CD4-positive, alpha-beta T cell treated with Interleukin-15 for 4 hours (primary cell): Measurements from ENCODE around the gene RGS10.
A peak's percentile ranks its signal among the peaks of the same experiment; 100 is the strongest.
"Not testable (repeated sequence)": the region's sequence is repeated elsewhere in the genome, so short reads cannot be mapped to it uniquely, and the experiment has no call there.

Experiments
- DNase-seq: peaks from one replicate; pipeline ENCODE4 v3.0.0-alpha.2; 2020; ENCODE audit warnings: low spot score

RGS10 gene

GRCh38 chr10:119468542-119469324 is 73.8 kb downstream of the RGS10 start:
- no peak for DNase-seq

- DNase-seq, result peak; percentile 46
These were observed 75.9 kb downstream of the RGS10 start for GRCh38 chr10:119466655-119467054.

GRCh38 chr10:119466076-119466475 is 76.4 kb downstream of the RGS10 start:
- DNase-seq, result no peak

- DNase-seq, result no peak
These were observed 77.4 kb downstream of the RGS10 start for GRCh38 chr10:119465085-119465484.

- not testable (repeated sequence) for DNase-seq
These were observed 79.3 kb downstream of the RGS10 start for GRCh38 chr10:119463195-119463594.

- no peak for DNase-seq
These were observed 79.7 kb downstream of the RGS10 start for GRCh38 chr10:119462773-119463172.

- no peak for DNase-seq
These were observed 80.6 kb downstream of the RGS10 start for GRCh38 chr10:119461923-119462322.

GRCh38 chr10:119461380-119461779 is 81.1 kb downstream of the RGS10 start:
- DNase-seq, result no peak

GRCh38 chr10:119460369-119461195 is 81.9 kb downstream of the RGS10 start:
- DNase-seq, result no peak

- DNase-seq, result no peak
These were observed 82.7 kb downstream of the RGS10 start for GRCh38 chr10:119459681-119460340.

- no peak for DNase-seq
These were observed 84.4 kb downstream of the RGS10 start for GRCh38 chr10:119457966-119458766.

GRCh38 chr10:119456435-119456810 is 86.1 kb downstream of the RGS10 start:
- no peak for DNase-seq

- DNase-seq, result no peak
These were observed 86.7 kb downstream of the RGS10 start for GRCh38 chr10:119455609-119456434.

- DNase-seq, result no peak
These were observed 87.5 kb downstream of the RGS10 start for GRCh38 chr10:119454990-119455389.

GRCh38 chr10:119454316-119454715 is 88.2 kb downstream of the RGS10 start:
- DNase-seq, result no peak

GRCh38 chr10:119453313-119453712 is 89.2 kb downstream of the RGS10 start:
- no peak for DNase-seq

- DNase-seq, result no peak
These were observed 90.1 kb downstream of the RGS10 start for GRCh38 chr10:119452396-119452795.

- no peak for DNase-seq
These were observed 91.1 kb downstream of the RGS10 start for GRCh38 chr10:119451300-119451896.

- DNase-seq, result no peak
These were observed 91.8 kb downstream of the RGS10 start for GRCh38 chr10:119450606-119451299.
